ENCODE results near the gene HHLA2.

Gene HHLA2

DNA sequence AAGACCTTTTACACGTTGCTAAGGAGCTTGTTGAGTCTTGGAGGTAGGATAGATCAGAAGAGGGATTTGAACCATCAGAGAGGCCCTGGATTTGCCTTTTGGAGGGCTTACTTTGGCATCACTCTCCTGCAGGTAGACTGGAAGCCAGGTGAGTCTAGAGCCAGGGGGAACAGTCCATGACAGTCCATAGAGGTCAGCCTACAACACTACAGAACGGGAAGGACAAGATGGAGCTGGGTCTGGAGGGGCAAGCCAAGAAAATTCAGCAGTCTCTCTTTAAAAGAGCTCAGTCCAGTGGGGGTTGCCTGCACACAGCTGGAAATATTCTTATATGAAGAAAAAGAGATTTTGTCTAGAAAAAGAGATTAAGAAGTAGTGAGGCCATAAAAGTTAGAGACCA, 60.7 kb downstream of the HHLA2 start:
- no peak for TF ChIP-seq NFIC (IDR thresholded peaks at IDR 0.05)
- TF ChIP-seq, protein P1, sequence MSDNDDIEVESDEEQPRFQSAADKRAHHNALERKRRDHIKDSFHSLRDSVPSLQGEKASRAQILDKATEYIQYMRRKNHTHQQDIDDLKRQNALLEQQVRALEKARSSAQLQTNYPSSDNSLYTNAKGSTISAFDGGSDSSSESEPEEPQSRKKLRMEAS (IDR thresholded peaks at IDR 0.05): no peak
- TF ChIP-seq, protein P2, sequence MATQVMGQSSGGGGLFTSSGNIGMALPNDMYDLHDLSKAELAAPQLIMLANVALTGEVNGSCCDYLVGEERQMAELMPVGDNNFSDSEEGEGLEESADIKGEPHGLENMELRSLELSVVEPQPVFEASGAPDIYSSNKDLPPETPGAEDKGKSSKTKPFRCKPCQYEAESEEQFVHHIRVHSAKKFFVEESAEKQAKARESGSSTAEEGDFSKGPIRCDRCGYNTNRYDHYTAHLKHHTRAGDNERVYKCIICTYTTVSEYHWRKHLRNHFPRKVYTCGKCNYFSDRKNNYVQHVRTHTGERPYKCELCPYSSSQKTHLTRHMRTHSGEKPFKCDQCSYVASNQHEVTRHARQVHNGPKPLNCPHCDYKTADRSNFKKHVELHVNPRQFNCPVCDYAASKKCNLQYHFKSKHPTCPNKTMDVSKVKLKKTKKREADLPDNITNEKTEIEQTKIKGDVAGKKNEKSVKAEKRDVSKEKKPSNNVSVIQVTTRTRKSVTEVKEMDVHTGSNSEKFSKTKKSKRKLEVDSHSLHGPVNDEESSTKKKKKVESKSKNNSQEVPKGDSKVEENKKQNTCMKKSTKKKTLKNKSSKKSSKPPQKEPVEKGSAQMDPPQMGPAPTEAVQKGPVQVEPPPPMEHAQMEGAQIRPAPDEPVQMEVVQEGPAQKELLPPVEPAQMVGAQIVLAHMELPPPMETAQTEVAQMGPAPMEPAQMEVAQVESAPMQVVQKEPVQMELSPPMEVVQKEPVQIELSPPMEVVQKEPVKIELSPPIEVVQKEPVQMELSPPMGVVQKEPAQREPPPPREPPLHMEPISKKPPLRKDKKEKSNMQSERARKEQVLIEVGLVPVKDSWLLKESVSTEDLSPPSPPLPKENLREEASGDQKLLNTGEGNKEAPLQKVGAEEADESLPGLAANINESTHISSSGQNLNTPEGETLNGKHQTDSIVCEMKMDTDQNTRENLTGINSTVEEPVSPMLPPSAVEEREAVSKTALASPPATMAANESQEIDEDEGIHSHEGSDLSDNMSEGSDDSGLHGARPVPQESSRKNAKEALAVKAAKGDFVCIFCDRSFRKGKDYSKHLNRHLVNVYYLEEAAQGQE (IDR thresholded peaks at IDR 0.05; ENCODE audit: low read depth): no peak
- no peak for TF ChIP-seq RAD21 (IDR thresholded peaks at IDR 0.05; ENCODE audit: low read depth)
- TF ChIP-seq, protein P3, sequence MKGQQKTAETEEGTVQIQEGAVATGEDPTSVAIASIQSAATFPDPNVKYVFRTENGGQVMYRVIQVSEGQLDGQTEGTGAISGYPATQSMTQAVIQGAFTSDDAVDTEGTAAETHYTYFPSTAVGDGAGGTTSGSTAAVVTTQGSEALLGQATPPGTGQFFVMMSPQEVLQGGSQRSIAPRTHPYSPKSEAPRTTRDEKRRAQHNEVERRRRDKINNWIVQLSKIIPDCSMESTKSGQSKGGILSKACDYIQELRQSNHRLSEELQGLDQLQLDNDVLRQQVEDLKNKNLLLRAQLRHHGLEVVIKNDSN (IDR thresholded peaks at IDR 0.05): no peak
- no peak for TF ChIP-seq CREB1 (IDR thresholded peaks at IDR 0.05; ENCODE audit: low read depth)
- TF ChIP-seq TEAD4 (IDR thresholded peaks at IDR 0.05): no peak
- TF ChIP-seq TCF12 (IDR thresholded peaks at IDR 0.05; ENCODE audit: low read depth): no peak
- no peak for TF ChIP-seq EP300 (IDR thresholded peaks at IDR 0.05; ENCODE audit: borderline replicate concordance)
- no peak for TF ChIP-seq TAF1 (IDR thresholded peaks at IDR 0.05; ENCODE audit: low read depth)
- TF ChIP-seq YY1 (IDR thresholded peaks at IDR 0.05; ENCODE audit: low read depth): no peak
- no peak for TF ChIP-seq EGR1 (IDR thresholded peaks at IDR 0.05)
- TF ChIP-seq CEBPB (IDR thresholded peaks at IDR 0.05): no peak
- no peak for TF ChIP-seq FOXM1 (IDR thresholded peaks at IDR 0.05; ENCODE audit: borderline replicate concordance, low read depth)
- TF ChIP-seq ZBTB7A (IDR thresholded peaks at IDR 0.05; ENCODE audit: low read depth): no peak

DNA sequence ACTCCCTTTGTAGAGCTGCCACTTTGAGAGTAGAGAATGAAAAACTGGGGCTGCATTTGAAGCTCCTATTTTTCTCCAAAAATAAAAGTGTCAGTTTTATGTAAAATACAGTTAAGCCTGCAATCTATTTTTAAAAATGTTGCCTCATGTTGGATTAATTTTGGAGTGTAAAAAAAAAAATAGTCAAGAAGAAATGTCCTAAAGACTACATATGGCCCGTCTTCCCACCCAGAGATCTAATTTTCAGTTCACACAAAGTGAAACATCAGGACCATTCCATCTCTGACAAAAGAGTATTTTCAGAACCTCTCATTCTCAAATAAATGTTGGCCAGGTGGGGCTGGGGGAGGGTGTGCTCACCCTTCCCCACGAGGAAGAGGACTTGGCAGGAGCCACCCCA, 62.7 kb downstream of the HHLA2 start:
- no peak for TF ChIP-seq TCF12 (IDR thresholded peaks at IDR 0.05; ENCODE audit: low read depth)
- no peak for TF ChIP-seq YY1 (IDR thresholded peaks at IDR 0.05; ENCODE audit: low read depth)
- no peak for TF ChIP-seq RAD21 (IDR thresholded peaks at IDR 0.05; ENCODE audit: low read depth)
- TF ChIP-seq FOXM1 (IDR thresholded peaks at IDR 0.05; ENCODE audit: borderline replicate concordance, low read depth): no peak
- TF ChIP-seq EGR1 (IDR thresholded peaks at IDR 0.05): no peak

DNA sequence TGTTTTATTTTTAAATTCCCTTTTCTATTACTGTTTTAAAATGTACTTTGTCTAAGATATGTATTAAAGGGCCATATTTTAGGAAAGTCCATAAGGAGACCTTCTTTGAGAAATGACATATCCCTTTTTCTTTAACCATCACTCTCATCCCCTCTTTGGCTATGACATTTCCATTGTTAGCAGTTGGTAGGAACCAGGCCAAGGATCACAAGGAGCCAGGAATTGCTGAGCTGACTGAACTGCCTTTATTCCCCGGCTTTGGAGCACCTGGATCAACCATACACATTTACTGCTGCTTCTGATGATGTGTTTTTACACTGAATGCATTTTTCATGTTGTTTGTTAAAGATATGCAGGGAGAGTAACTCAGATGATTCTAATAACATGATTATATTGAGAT, 79.7 kb downstream of the HHLA2 start:
- TF ChIP-seq ZBTB7A (IDR thresholded peaks at IDR 0.05; ENCODE audit: low read depth) (no peak), NFIC (IDR thresholded peaks at IDR 0.05) (no peak), FOXM1 (IDR thresholded peaks at IDR 0.05; ENCODE audit: borderline replicate concordance, low read depth) (no peak), RAD21 (IDR thresholded peaks at IDR 0.05; ENCODE audit: low read depth) (no peak), EP300 (IDR thresholded peaks at IDR 0.05; ENCODE audit: borderline replicate concordance) (no peak), TAF1 (IDR thresholded peaks at IDR 0.05; ENCODE audit: low read depth) (no peak), YY1 (IDR thresholded peaks at IDR 0.05; ENCODE audit: low read depth) (no peak)

DNA sequence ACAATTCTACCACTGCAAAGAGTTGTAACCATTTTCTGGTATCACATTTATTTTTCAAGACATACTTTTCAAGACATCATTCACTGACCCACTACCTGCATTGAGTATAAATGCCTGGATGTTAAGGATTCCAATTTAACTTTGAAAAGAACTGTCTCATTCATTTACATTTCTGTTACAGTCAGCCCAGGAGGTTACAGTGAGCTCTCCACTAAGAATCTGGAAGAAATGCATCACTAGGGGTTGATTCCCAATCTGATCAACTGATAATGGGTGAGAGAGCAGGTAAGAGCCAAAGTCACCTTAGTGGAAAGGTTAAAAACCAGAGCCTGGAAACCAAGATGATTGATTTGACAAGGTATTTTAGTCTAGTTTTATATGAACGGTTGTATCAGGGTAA, 81.0 kb downstream of the HHLA2 start:
- TF ChIP-seq, protein P2 (IDR thresholded peaks at IDR 0.05; ENCODE audit: low read depth): no peak
- TF ChIP-seq TEAD4 (IDR thresholded peaks at IDR 0.05) (no peak), ZBTB7A (IDR thresholded peaks at IDR 0.05; ENCODE audit: low read depth) (no peak)

DNA sequence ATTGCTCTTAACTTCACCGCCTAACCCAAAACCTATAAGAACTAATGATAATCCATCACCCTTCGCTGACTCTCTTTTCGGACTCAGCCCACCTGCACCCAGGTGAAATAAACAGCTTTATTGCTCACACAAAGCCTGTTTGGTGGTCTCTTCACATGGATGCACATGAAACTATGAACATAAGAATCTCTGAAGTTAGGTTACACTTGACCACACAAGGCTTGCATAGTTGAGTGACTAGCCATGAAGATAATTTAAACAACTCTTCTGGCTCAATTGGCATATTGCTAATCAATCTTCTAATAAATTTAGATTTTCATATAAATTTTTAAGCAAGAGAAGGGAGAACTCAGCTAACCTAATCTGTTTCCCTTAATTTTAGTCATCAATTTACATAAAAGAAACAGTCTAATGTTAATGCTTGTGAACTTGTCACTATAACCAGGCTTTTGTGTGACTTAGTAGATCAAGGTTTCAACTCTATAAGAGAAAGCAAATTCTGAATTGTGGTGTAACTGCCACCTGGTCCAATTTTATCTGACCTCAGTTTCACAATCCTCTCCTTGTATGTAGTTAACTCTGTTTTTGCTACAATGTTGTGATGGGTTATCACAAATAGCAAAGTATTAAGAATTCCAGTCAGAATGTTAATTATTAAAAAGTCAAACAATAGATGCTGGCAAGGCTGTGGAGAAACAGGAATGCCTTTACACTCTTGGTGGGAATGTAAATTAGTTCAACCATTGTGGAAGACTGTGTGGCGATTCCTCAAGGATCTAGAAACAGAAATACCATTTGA, 82.0 kb downstream of the HHLA2 start:
- no peak for TF ChIP-seq TEAD4 (IDR thresholded peaks at IDR 0.05)

DNA sequence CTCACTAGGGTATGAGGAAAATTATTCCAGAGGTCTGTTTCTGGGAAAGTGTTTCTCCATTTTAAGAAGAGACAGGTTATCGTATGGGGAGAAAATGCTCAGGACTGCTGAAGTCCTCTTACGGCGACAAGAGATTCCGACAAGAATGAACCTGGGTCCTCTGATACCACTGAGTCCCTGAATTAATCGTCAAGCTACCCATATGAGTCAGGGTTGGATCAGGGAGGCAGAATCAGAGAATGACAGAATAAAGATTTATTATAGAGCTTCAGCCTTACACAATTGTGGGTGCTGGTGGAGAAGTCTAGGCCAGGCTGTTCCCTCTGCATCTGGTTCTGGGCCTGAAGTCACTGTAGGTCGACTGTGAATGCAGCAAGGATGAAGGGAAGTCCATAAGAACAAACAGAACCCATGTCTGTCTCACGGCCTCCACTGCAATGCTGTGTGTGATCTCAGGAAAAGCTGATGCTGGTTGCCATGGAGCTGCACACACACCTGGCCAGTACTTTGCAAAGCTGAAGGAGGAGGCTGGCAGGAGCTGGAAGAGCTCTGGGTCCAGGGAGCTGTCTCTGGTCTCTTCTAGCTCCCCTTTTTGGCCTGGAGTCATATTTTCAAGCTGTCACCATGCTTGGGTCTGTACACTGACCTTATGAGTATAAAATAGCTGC, 83.9 kb downstream of the HHLA2 start:
- TF ChIP-seq TCF12 (IDR thresholded peaks at IDR 0.05; ENCODE audit: low read depth) (no peak), CREB1 (IDR thresholded peaks at IDR 0.05; ENCODE audit: low read depth) (no peak), NFIC (IDR thresholded peaks at IDR 0.05) (no peak), ZBTB7A (IDR thresholded peaks at IDR 0.05; ENCODE audit: low read depth) (no peak), EP300 (IDR thresholded peaks at IDR 0.05; ENCODE audit: borderline replicate concordance) (no peak), RAD21 (IDR thresholded peaks at IDR 0.05; ENCODE audit: low read depth) (no peak), CEBPB (IDR thresholded peaks at IDR 0.05) (no peak), YY1 (IDR thresholded peaks at IDR 0.05; ENCODE audit: low read depth) (no peak), EGR1 (IDR thresholded peaks at IDR 0.05) (no peak)
